ENCODE data around the gene SF3B4. TPM values are rescaled to one million over a fixed set of nuclear protein-coding genes. Genes with fewer than 3 reads are reported as not detected.

Gene SF3B4
- total RNA-seq, 4 donors from 2014 or later: 19.1 to 28.7 (median 22.2) TPM

- DNase-seq (ENCODE audit: low spot score in 2 of 2): no peak
- Histone ChIP-seq H3K36me3 (no peaks in the 10 kb centered on the region), H3K4me3 (no peak overlapping the region), H3K4me1 (no peaks in the 10 kb centered on the region), H3K9me3 (no peaks in the 10 kb centered on the region), H3K27ac (no peak overlapping the region), H3K27me3 (no peaks in the 10 kb centered on the region)
- WGBS: 89% methylated on average over 7 of the region's 7 CpGs
- TF ChIP-seq EP300 (IDR thresholded peaks at IDR 0.05) (no peak), CTCF (IDR thresholded peaks at IDR 0.05) (no peak), POLR2A (IDR thresholded peaks at IDR 0.05) (no peak)
These were observed 50.2 kb downstream of the SF3B4 start for GRCh38 chr1:149877211-149877946.

Other genes starting within 250 kb of the SF3B4 start
- gene FCGR1A, start 145.1 kb downstream of the SF3B4 start, total RNA-seq: not detected
- 10 to 100 TPM; 21.7 to 42.1 (median 33.1) TPM for gene BOLA1, start 28.2 kb downstream of the SF3B4 start, total RNA-seq
- 1 to 10 TPM in 1 of 4 donors, under 1 TPM in 3; 0.48 to 1.3 (median 0.65) TPM for gene SV2A, start 10.0 kb downstream of the SF3B4 start, total RNA-seq
- gene MTMR11, start 9.1 kb upstream of the SF3B4 start, total RNA-seq: 10 to 100 TPM; 13.5 to 40.3 (median 22.0) TPM
- 10 to 100 TPM; 11.0 to 19.2 (median 15.0) TPM for gene OTUD7B, start 82.9 kb upstream of the SF3B4 start, total RNA-seq
- gene VPS45, start 140.0 kb upstream of the SF3B4 start, total RNA-seq: 10 to 100 TPM; 23.8 to 67.4 (median 34.2) TPM
- gene PLEKHO1, start 222.1 kb upstream of the SF3B4 start, total RNA-seq: 10 to 100 TPM in 3 of 4 donors, 1 to 10 TPM in 1; 4.8 to 19.2 (median 10.7) TPM